H9 (cell line): ENCODE data around the gene ST8SIA6. TPM values are rescaled to one million over a fixed set of nuclear protein-coding genes. Genes with fewer than 3 reads are reported as not detected.

Source experiments
- DNase-seq: peaks from one replicate; pipeline ENCODE4 v3.0.0-alpha.2; 2017
- H2AFZ ChIP-seq: one replicate; pipeline ENCODE4 v1.6.1; 2013; ENCODE audit warnings: mild to moderate bottlenecking, low read length, control low read depth, moderate library complexity
- H2AK5ac ChIP-seq: 2 replicates; pipeline ENCODE4 v1.6.1; 2013; ENCODE audit warnings: low read length, control low read depth, mixed read lengths; ENCODE audit not compliant: insufficient read length
- H2BK120ac ChIP-seq: one replicate; pipeline ENCODE4 v1.6.1; 2013; ENCODE audit warnings: low read depth, mild to moderate bottlenecking, low read length, control low read depth, inconsistent platforms; ENCODE audit not compliant: poor library complexity, severe bottlenecking
- H2BK12ac ChIP-seq: 2 replicates; pipeline ENCODE4 v1.6.1; 2013; ENCODE audit warnings: low read length, control low read depth, mixed read lengths, low read depth; ENCODE audit not compliant: insufficient read length
- H2BK15ac ChIP-seq: 2 replicates; pipeline ENCODE4 v1.6.1; 2013; ENCODE audit warnings: low read depth, low read length, control low read depth
- H2BK20ac ChIP-seq: one replicate; pipeline ENCODE4 v1.6.1; 2013; ENCODE audit warnings: low read depth, mild to moderate bottlenecking, low read length, control low read depth, inconsistent platforms; ENCODE audit not compliant: poor library complexity, severe bottlenecking
- H2BK5ac ChIP-seq: 2 replicates; pipeline ENCODE4 v1.6.1; 2013; ENCODE audit warnings: low read length, control low read depth, mixed read lengths; ENCODE audit not compliant: insufficient read length
- H3K14ac ChIP-seq: 2 replicates; pipeline ENCODE4 v1.6.1; 2013; ENCODE audit warnings: low read length, control low read depth; ENCODE audit not compliant: insufficient read depth
- H3K18ac ChIP-seq: 2 replicates; pipeline ENCODE4 v1.6.1; 2013; ENCODE audit warnings: low read depth, mild to moderate bottlenecking, mixed read lengths, low read length, control low read depth; ENCODE audit not compliant: insufficient read length
- H3K23ac ChIP-seq: 2 replicates; pipeline ENCODE4 v1.6.1; 2013; ENCODE audit warnings: low read length, control low read depth, mixed read lengths, low read depth; ENCODE audit not compliant: insufficient read length
- H3K23me2 ChIP-seq: 2 replicates; pipeline ENCODE4 v1.6.1; 2013; ENCODE audit warnings: low read depth, mild to moderate bottlenecking, mixed read lengths, low read length, control low read depth; ENCODE audit not compliant: insufficient read length, poor library complexity, severe bottlenecking
- H3K27ac ChIP-seq: 2 replicates; pipeline ENCODE4 v1.5.1; 2013; ENCODE audit warnings: low read length, control low read depth, mixed read lengths, low read depth; ENCODE audit not compliant: insufficient read length
- H3K27me3 ChIP-seq: 2 replicates; pipeline ENCODE4 v1.6.1; 2013; ENCODE audit warnings: low read length, control low read depth, inconsistent platforms; ENCODE audit not compliant: insufficient read depth
- H3K4ac ChIP-seq: 2 replicates; pipeline ENCODE4 v1.6.1; 2013; ENCODE audit warnings: low read depth, mild to moderate bottlenecking, control low read depth, inconsistent platforms, low read length, moderate library complexity
- H3K4me1 ChIP-seq: 2 replicates; pipeline ENCODE4 v1.6.1; 2013; ENCODE audit warnings: low read length, control low read depth, inconsistent platforms; ENCODE audit not compliant: insufficient read depth
- H3K4me2 ChIP-seq: 2 replicates; pipeline ENCODE4 v1.6.1; 2013; ENCODE audit warnings: low read length, control low read depth, mixed read lengths; ENCODE audit not compliant: insufficient read length, insufficient read depth
- H3K56ac ChIP-seq: 2 replicates; pipeline ENCODE4 v1.6.1; 2013; ENCODE audit warnings: low read depth, mild to moderate bottlenecking, mixed read lengths, low read length, control low read depth; ENCODE audit not compliant: insufficient read length
- H3K79me1 ChIP-seq: 2 replicates; pipeline ENCODE4 v1.6.1; 2013; ENCODE audit warnings: low read depth, mild to moderate bottlenecking, moderate library complexity, low read length, control low read depth, inconsistent platforms; ENCODE audit not compliant: insufficient read depth, poor library complexity, severe bottlenecking
- H3K79me2 ChIP-seq: 2 replicates; pipeline ENCODE4 v1.6.1; 2013; ENCODE audit warnings: low read length, control low read depth, inconsistent platforms; ENCODE audit not compliant: insufficient read depth
- H3K9ac ChIP-seq: 2 replicates; pipeline ENCODE4 v1.6.1; 2013; ENCODE audit warnings: low read length, control low read depth, mixed read lengths; ENCODE audit not compliant: insufficient read length; ENCODE audit errors: extremely low read depth
- H3K9me3 ChIP-seq: one replicate; pipeline ENCODE4 v1.6.1; 2013; ENCODE audit warnings: low read depth, low read length, inconsistent platforms; ENCODE audit not compliant: control insufficient read depth
- H3T11ph ChIP-seq: one replicate; pipeline ENCODE4 v1.6.1; 2013; ENCODE audit warnings: mild to moderate bottlenecking, low read length, control low read depth, inconsistent platforms
- H4K20me1 ChIP-seq: one replicate; pipeline ENCODE4 v1.6.1; 2013; ENCODE audit not compliant: control insufficient read depth, insufficient read length, insufficient read depth
- H4K5ac ChIP-seq: 2 replicates; pipeline ENCODE4 v1.6.1; 2013; ENCODE audit warnings: low read depth, mild to moderate bottlenecking, mixed read lengths, low read length, control low read depth; ENCODE audit not compliant: insufficient read length
- H4K8ac ChIP-seq: replicated peaks from 2 replicates; pipeline ENCODE4 v1.6.1; 2013; ENCODE audit warnings: low read length, control low read depth, mixed read lengths, low read depth; ENCODE audit not compliant: insufficient read length
- H4K91ac ChIP-seq: 2 replicates; pipeline ENCODE4 v1.6.1; 2013; ENCODE audit warnings: low read depth, mild to moderate bottlenecking, moderate library complexity, mixed read lengths, low read length, control low read depth; ENCODE audit not compliant: insufficient read length
- H3K27ac Mint-ChIP-seq, 3 experiments: 2 replicates in 2 of 3; 3 replicates in 1 of 3; pipeline ENCODE4 v1.8.0; 2020 to 2021; ENCODE audit warnings: mixed read lengths in 3 of 3, mild to moderate bottlenecking in 1 of 3, moderate library complexity in 1 of 3
- H3K27me3 Mint-ChIP-seq: 2 replicates; pipeline ENCODE4 v1.8.0; 2021; ENCODE audit warnings: low read depth, mild to moderate bottlenecking, moderate library complexity, mixed read lengths
- H3K36me3 Mint-ChIP-seq, 3 experiments: 2 replicates in 2 of 3; 3 replicates in 1 of 3; pipeline ENCODE4 v1.8.0; 2020 to 2021; ENCODE audit warnings: low read depth in 3 of 3, mixed read lengths in 3 of 3; ENCODE audit not compliant: insufficient read depth in 1 of 3
- H3K4me1 Mint-ChIP-seq, 2 experiments: 2 replicates each; pipeline ENCODE4 v1.8.0; 2020; ENCODE audit warnings: mixed read lengths in 2 of 2
- H3K4me3 Mint-ChIP-seq, 2 experiments: 2 replicates in 1 of 2; 3 replicates in 1 of 2; pipeline ENCODE4 v1.8.0; 2020 to 2021; ENCODE audit warnings: mild to moderate bottlenecking in 2 of 2, mixed read lengths in 2 of 2, moderate library complexity in 1 of 2
- H3K9me3 Mint-ChIP-seq, 2 experiments: 2 replicates in 1 of 2; 3 replicates in 1 of 2; pipeline ENCODE4 v1.8.0; 2020; ENCODE audit warnings: mild to moderate bottlenecking in 2 of 2, mixed read lengths in 2 of 2, moderate library complexity in 1 of 2
- CTCF ChIP-seq: fragments of 200-600 bp; sonication (generic); conservative IDR thresholded peaks from 3 replicates; pipeline ENCODE4 v1.8.0; 2021; ENCODE audit warnings: antibody characterized with exemption, mild to moderate bottlenecking
- total RNA-seq: library from RNA; stranded (reverse); gene quantifications from 2 replicates; pipeline ENCODE4 v1.2.1, GENCODE V29; 2021

The ST8SIA6 gene
- total RNA-seq, 1 experiment from 2014 or later, result 0.37 TPM

GRCh38 chr10:17435187-17435586 is 19.2 kb downstream of the ST8SIA6 start:
- H3K4me1 ChIP-seq, result no peaks in the 10 kb centered on the region
- H3K27me3 ChIP-seq, result no peaks in the 10 kb centered on the region
- Mint-ChIP-seq H3K4me1 (peaks cover 3 to 5% of the 10 kb centered on the region in 2 experiments; a peak in 2 of 4 replicates), H3K36me3 (peaks cover 0 to 6% (median 2%) of the 10 kb centered on the region in 3 experiments; a peak in 4 of 7 replicates), H3K4me3 (no peak overlapping the region), H3K27ac (0 out of 7 replicates have a peak overlapping the region, but pooled peaks of 1 of the 3 experiments have one; percentile 1), H3K9me3 (peaks cover 0 to 8% of the 10 kb centered on the region in 2 experiments; a peak in 1 of 5 replicates), H3K27me3 (no peaks in the 10 kb centered on the region)
- H2BK120ac ChIP-seq, result no peak overlapping the region
- no peak overlapping the region for H4K8ac ChIP-seq
- H3K23me2 ChIP-seq, result no peaks in the 10 kb centered on the region
- no peak overlapping the region for H3K56ac ChIP-seq
- H3K23ac ChIP-seq, result no peak overlapping the region
- no peak overlapping the region for H3T11ph ChIP-seq
- no peak overlapping the region for H3K18ac ChIP-seq
- H3K14ac ChIP-seq, result no peak overlapping the region
- no peak overlapping the region for H3K4me2 ChIP-seq
- H3K79me2 ChIP-seq, result no peaks in the 10 kb centered on the region
- H3K9me3 ChIP-seq, result no peaks in the 10 kb centered on the region
- no peak overlapping the region for H2BK15ac ChIP-seq
- DNase-seq, result no peak
- no peak overlapping the region for H2AK5ac ChIP-seq
- no peaks in the 10 kb centered on the region for H3K79me1 ChIP-seq
- no peak overlapping the region for H2BK12ac ChIP-seq
- no peak overlapping the region for H4K5ac ChIP-seq
- H2BK5ac ChIP-seq, result no peak overlapping the region
- no peak overlapping the region for H4K91ac ChIP-seq
- no peak overlapping the region for H2AFZ ChIP-seq
- no peak overlapping the region for H3K27ac ChIP-seq
- TF ChIP-seq CTCF, result no peak
- no peak overlapping the region for H2BK20ac ChIP-seq
- no peak overlapping the region for H3K4ac ChIP-seq
- no peak overlapping the region for H3K9ac ChIP-seq
- H4K20me1 ChIP-seq, result no peaks in the 10 kb centered on the region
